Peyer's patch (tissue), 4 donors: ENCODE measurements around the gene FSTL1. TPM values are rescaled to one million over a fixed set of nuclear protein-coding genes. Genes with fewer than 3 reads are reported as not detected.

Experiments used
- DNase-seq, 3 donors: peaks; one replicate each; pipeline ENCODE4 v3.0.0-alpha.2; 2017 to 2019
- H3K27ac ChIP-seq, 4 donors: fragments of 200-600 bp; sonication (generic); one replicate each; pipeline ENCODE4 v1.5.1; 2016 to 2019
- H3K27me3 ChIP-seq, 2 donors: fragments of 200-600 bp; sonication (generic); one replicate each; pipeline ENCODE4 v1.5.1; 2019
- H3K36me3 ChIP-seq, 3 donors: fragments of 200-600 bp; sonication (generic); one replicate each; pipeline ENCODE4 v1.5.1; 2016 to 2019
- H3K4me1 ChIP-seq, 4 donors: fragments of 200-600 bp; sonication (generic); one replicate each; pipeline ENCODE4 v1.5.1; 2016 to 2019
- H3K4me3 ChIP-seq, 4 donors: fragments of 200-600 bp; sonication (generic); 1 replicate in 3 of 4; 2 replicates in 1 of 4; pipeline ENCODE4 v1.5.1; 2016 to 2019; ENCODE audit warnings: mild to moderate bottlenecking in 1 of 4
- H3K9me3 ChIP-seq, 4 donors: fragments of 200-600 bp; sonication (generic); one replicate each; pipeline ENCODE4 v1.5.1; 2016 to 2019; ENCODE audit warnings: mild to moderate bottlenecking in 1 of 4
- CTCF ChIP-seq, 6 experiments: fragments of 450-650 bp in 4 of 6; fragments of 200-600 bp in 2 of 6; sonication (generic) in 1 of 6; IDR thresholded peaks; one replicate each; pipeline ENCODE4 v1.5.1; 2017 to 2019; ENCODE audit warnings: antibody characterized with exemption in 6 of 6, mild to moderate bottlenecking in 3 of 6, moderate library complexity in 1 of 6
- POLR2A ChIP-seq, 2 donors: fragments of 450-650 bp; IDR thresholded peaks; one replicate each; pipeline ENCODE4 v1.5.1; 2017; ENCODE audit warnings: antibody characterized with exemption in 2 of 2, mild to moderate bottlenecking in 2 of 2, moderate library complexity in 2 of 2
- total RNA-seq, 4 donors: library from RNA; depleted of rRNA; stranded (reverse); fragments of >200 nt; gene quantifications; one replicate each; pipeline ENCODE4 v1.1.0, GENCODE V29; 2016

The FSTL1 gene
- total RNA-seq, 4 donors from 2014 or later = 22.2 to 84.2 (median 59.8) TPM

GRCh38 chr3:120462409-120462959 lies 11.7 kb upstream of the FSTL1 start:
- H3K4me1 ChIP-seq = no peaks in the 10 kb centered on the region
- H3K36me3 ChIP-seq = no peaks in the 10 kb centered on the region
- no peaks in the 10 kb centered on the region for H3K9me3 ChIP-seq
- TF ChIP-seq CTCF (IDR thresholded peaks at IDR 0.05) (no peak), POLR2A (IDR thresholded peaks at IDR 0.05) (no peak)
- H3K27ac ChIP-seq = no peak overlapping the region
- no peak overlapping the region for H3K4me3 ChIP-seq
- DNase-seq = no peak
- H3K27me3 ChIP-seq = no peaks in the 10 kb centered on the region

DNA sequence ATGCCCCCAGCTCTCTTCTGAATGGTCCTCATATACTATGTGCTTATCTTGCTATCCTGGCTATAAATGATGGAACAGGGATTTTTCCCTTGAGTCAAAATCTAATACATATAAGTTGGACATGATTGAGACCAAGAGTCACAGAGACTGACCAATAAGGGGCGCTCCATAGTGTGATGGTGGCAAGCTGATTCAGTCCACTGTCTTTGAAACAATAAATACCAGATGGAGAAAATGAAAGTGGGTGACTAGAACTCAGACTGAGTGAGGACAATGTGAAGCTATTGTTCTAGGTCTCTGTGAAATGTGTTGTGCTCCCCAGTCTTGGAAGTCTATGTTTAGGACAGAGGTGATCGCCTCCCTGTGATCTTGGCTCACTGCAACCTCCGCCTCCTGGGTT lies 10.6 kb upstream of the FSTL1 start:
- Histone ChIP-seq H3K4me3 (no peak overlapping the region), H3K9me3 (no peaks in the 10 kb centered on the region)
- no peak for TF ChIP-seq POLR2A (IDR thresholded peaks at IDR 0.05)
- TF ChIP-seq CTCF (IDR thresholded peaks at IDR 0.05) = no peak

GRCh38 chr3:120460862-120461261 lies 10.1 kb upstream of the FSTL1 start:
- Histone ChIP-seq H3K4me1 (no peaks in the 10 kb centered on the region), H3K27me3 (no peaks in the 10 kb centered on the region), H3K36me3 (no peaks in the 10 kb centered on the region), H3K27ac (no peak overlapping the region), H3K9me3 (no peaks in the 10 kb centered on the region), H3K4me3 (no peak overlapping the region)
- no peak for TF ChIP-seq POLR2A (IDR thresholded peaks at IDR 0.05)
- TF ChIP-seq CTCF (IDR thresholded peaks at IDR 0.05) = no peak
- no peak for DNase-seq

More for the DNA sequence above, 10.6 kb upstream of the FSTL1 start:
- Histone ChIP-seq H3K27ac (no peak overlapping the region), H3K36me3 (no peaks in the 10 kb centered on the region), H3K27me3 (no peaks in the 10 kb centered on the region), H3K4me1 (no peaks in the 10 kb centered on the region)
- no peak for DNase-seq

DNA sequence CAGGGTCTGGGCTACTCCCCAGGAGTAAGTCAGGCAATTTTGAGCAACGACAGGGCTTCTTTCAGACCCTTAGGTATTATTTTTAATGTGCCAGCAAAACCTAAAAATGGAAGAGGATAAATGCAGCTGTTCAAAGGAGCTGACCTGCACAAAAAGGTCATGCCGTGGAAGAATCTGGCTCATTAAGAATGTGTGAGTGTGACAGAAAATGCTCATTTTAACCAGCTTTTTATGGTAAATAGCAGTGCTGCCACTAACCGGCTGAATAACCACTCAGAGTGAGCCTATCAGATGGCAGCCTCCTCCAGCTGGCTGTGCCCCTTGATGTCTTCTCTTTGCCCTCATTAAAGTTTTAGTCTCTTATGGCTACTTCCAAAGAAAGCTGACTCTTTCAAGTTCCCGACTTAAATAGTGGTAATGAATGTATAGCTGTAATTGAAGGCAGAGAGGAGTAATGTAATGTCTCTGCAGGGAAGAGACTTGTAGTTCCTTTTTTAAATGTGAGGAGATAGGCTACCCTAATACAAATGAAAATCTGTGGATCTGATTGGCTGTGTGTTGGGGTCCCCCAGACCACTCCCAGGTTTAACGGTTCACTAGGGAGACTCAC lies 9.5 kb upstream of the FSTL1 start:
- no peak for TF ChIP-seq POLR2A (IDR thresholded peaks at IDR 0.05)
- TF ChIP-seq CTCF (IDR thresholded peaks at IDR 0.05) = no peak
- H3K27ac ChIP-seq = no peak overlapping the region
- no peaks in the 10 kb centered on the region for H3K36me3 ChIP-seq
- H3K9me3 ChIP-seq = no peaks in the 10 kb centered on the region
- no peak overlapping the region for H3K4me3 ChIP-seq
- DNase-seq = no peak
- H3K27me3 ChIP-seq = no peaks in the 10 kb centered on the region
- H3K4me1 ChIP-seq = no peaks in the 10 kb centered on the region

DNA sequence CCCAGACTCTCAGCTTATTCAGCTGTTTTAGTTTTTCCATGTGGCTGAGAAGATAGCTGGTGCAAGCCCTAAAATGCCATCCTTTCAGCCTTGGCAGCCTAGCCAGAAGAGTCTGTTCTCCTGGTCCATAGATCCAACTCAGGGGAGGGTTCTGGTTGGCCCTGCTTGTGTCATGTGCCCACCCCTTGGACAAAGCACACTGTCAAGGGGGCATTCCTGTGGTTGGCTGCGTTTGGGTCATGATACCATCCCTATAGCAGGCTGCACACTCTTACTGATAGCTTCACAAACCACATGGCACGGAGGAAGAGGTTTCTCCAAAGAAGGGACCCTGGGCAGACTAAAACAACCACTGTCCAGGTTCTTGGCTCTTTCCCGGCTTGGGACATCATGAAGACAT lies 8.4 kb upstream of the FSTL1 start:
- no peaks in the 10 kb centered on the region for H3K4me1 ChIP-seq
- DNase-seq = no peak
- TF ChIP-seq POLR2A (IDR thresholded peaks at IDR 0.05) (no peak), CTCF (IDR thresholded peaks at IDR 0.05) (no peak)

More for the DNA sequence above, 8.4 kb upstream of the FSTL1 start:
- Histone ChIP-seq H3K9me3 (no peaks in the 10 kb centered on the region), H3K36me3 (no peaks in the 10 kb centered on the region), H3K4me3 (no peak overlapping the region), H3K27ac (no peak overlapping the region), H3K27me3 (no peaks in the 10 kb centered on the region)
